Right lobe of liver (tissue), 6 donors: ENCODE results near the gene STPG1. TPM values are rescaled to one million over a fixed set of nuclear protein-coding genes. Genes with fewer than 3 reads are reported as not detected.

ENCODE experiments used
- ATAC-seq, 4 donors: fragments of 200-7000 bp; cut with Tn5 transposase; one replicate each; pipeline ENCODE4 v1.9.1; 2020; ENCODE audit warnings: mild to moderate bottlenecking in 4 of 4, moderate library complexity in 4 of 4
- DNase-seq, 3 donors: peaks; one replicate each; pipeline ENCODE4 v3.0.0-alpha.2; 2020
- H3K27ac ChIP-seq, 3 donors: fragments of 200-600 bp; one replicate each; pipeline ENCODE4 v1.8.0; 2022
- H3K27me3 ChIP-seq, 2 donors: fragments of 200-600 bp; one replicate each; pipeline ENCODE4 v1.8.0; 2022
- H3K36me3 ChIP-seq, 4 donors: fragments of 200-600 bp; sonication (generic) in 1 of 4; one replicate each; pipeline versions ENCODE4 v1.5.1 to v1.8.0; 2017 to 2022; ENCODE audit warnings: control low read depth in 1 of 4
- H3K4me1 ChIP-seq, 4 donors: fragments of 200-600 bp; sonication (generic) in 1 of 4; one replicate each; pipeline versions ENCODE4 v1.5.1 to v1.8.0; 2017 to 2022; ENCODE audit warnings: control low read depth in 1 of 4
- H3K4me3 ChIP-seq, 3 donors: fragments of 200-600 bp; one replicate each; pipeline ENCODE4 v1.8.0; 2022
- H3K9me3 ChIP-seq, 4 donors: fragments of 200-600 bp; sonication (generic) in 1 of 4; one replicate each; pipeline versions ENCODE4 v1.5.1 to v1.8.0; 2017 to 2022; ENCODE audit warnings: control low read depth in 1 of 4
- CTCF ChIP-seq, 4 donors: fragments of 200-600 bp in 3 of 4; fragments of 450-650 bp in 1 of 4; IDR thresholded peaks; one replicate each; pipeline versions ENCODE4 v1.5.1 to v1.8.0; 2016 to 2022; ENCODE audit warnings: antibody characterized with exemption in 4 of 4, mild to moderate bottlenecking in 2 of 4
- POLR2A ChIP-seq: fragments of 450-650 bp; IDR thresholded peaks from one replicate; pipeline ENCODE4 v1.6.1; 2017; ENCODE audit warnings: antibody characterized with exemption, mild to moderate bottlenecking
- WGBS: methylation state at CpG from one replicate; pipeline ENCODE4 v1.1.6; 2018; ENCODE audit warnings: low coverage, low lambda C conversion rate; ENCODE audit not compliant: insufficient coverage; ENCODE audit errors: missing lambda C conversion rate; 5-methylcytosine and 5-hydroxymethylcytosine counted together
- intact Hi-C, 2 donors: fragments of 100-400 bp; cut with DNase I; formaldehyde crosslinking; loops; one replicate each; pipeline versions ENCODE4 v1.11.2 to v1.14.1; 2022
- total RNA-seq, 6 experiments: library from RNA; depleted of rRNA in 2 of 6; stranded (reverse); fragments of >200 nt in 2 of 6; fragmentation: NEBNext Ultra II Directional in 3 of 6; extraction: Animal tissue kit (Norgen Biotek cat#: 25700) in 3 of 6; gene quantifications; one replicate each; pipeline versions ENCODE4 v1.1.0 to v1.2.4, GENCODE V29; 2016 to 2023
- donor health status: DM: no; HTN: yes; CAD: no.
- donor health status: DM: no; HTN: no; CAD: no.
- donor health status: DM: no; HTN: no; CAD: no.
- donor health status: DM: no; HTN: yes; CAD: no.
- donor health status: DM: no; HTN: yes; CAD: no.

The STPG1 gene
- total RNA-seq, 6 experiments from 2014 or later: 1.0 to 3.6 (median 1.7) TPM

- Histone ChIP-seq H3K27me3 (no peaks in the 10 kb centered on the region), H3K27ac (no peak overlapping the region), H3K4me1 (no peaks in the 10 kb centered on the region), H3K9me3 (no peaks in the 10 kb centered on the region), H3K4me3 (no peak overlapping the region), H3K36me3 (peaks cover 0 to under 1% (median 0%) of the 10 kb centered on the region in 4 donors)
- ATAC-seq: no peak
- intact Hi-C loops: no loop called here
- DNase-seq: no peak
- WGBS: 89% methylated on average over 3 of the region's 7 CpGs
- TF ChIP-seq CTCF (IDR thresholded peaks at IDR 0.05) (no peak), POLR2A (no peak)
Measured at GRCh38 chr1:24426744-24427544, 13.4 kb upstream of the STPG1 start.

GRCh38 chr1:24425922-24426321, 12.3 kb upstream of the STPG1 start:
- Histone ChIP-seq H3K27me3 (no peaks in the 10 kb centered on the region), H3K27ac (no peak overlapping the region), H3K4me3 (no peak overlapping the region), H3K36me3 (peaks cover 0 to 11% (median 0%) of the 10 kb centered on the region in 4 donors), H3K4me1 (no peaks in the 10 kb centered on the region), H3K9me3 (no peaks in the 10 kb centered on the region)
- no peak for ATAC-seq
- DNase-seq: no peak
- intact Hi-C loops: no loop called here
- WGBS: 82% methylated on average over 7 of the region's 7 CpGs
- TF ChIP-seq CTCF (IDR thresholded peaks at IDR 0.05) (no peak), POLR2A (no peak)

GRCh38 chr1:24425441-24425840, 11.9 kb upstream of the STPG1 start:
- H3K9me3 ChIP-seq: no peaks in the 10 kb centered on the region
- no peak for TF ChIP-seq CTCF (IDR thresholded peaks at IDR 0.05)
- no peak for TF ChIP-seq POLR2A
- H3K4me3 ChIP-seq: no peak overlapping the region
- H3K4me1 ChIP-seq: no peaks in the 10 kb centered on the region
- intact Hi-C loops: no loop called here
- no peaks in the 10 kb centered on the region for H3K27me3 ChIP-seq
- peaks cover 0 to 12% (median 0%) of the 10 kb centered on the region in 4 donors for H3K36me3 ChIP-seq
- H3K27ac ChIP-seq: no peak overlapping the region
- ATAC-seq (peak in 1 of 4 donors; percentile 56), DNase-seq (no peak)
- 20% methylated on average over 1 of the region's 3 CpGs for WGBS

DNA sequence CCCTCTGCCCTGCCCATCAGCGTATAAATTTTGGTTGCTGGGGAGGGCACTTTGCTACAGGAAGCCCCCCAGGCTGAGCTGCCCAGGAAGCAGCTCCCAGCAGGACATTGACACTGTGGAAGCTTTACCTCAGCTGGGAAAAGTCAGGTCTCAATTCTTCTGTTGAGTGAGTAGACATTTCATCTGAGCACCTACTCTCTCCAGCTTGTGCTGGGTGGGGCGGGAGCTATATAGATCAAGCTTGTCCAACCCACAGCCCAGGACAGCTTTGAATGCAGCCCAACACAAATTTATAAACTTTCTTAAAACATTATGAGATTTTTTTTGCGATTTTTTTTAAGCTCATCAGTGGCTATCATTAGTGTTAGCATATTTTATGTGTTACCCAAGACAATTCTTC, 11.4 kb upstream of the STPG1 start:
- no peak for TF ChIP-seq POLR2A
- no peak for TF ChIP-seq CTCF (IDR thresholded peaks at IDR 0.05)
- ATAC-seq (no peak), DNase-seq (no peak)
- H3K36me3 ChIP-seq: peaks cover 0 to 12% (median 0%) of the 10 kb centered on the region in 4 donors
- no peak overlapping the region for H3K4me3 ChIP-seq
- H3K4me1 ChIP-seq: no peaks in the 10 kb centered on the region
- whole genome bisulfite sequencing: 63% methylated on average over 1 of the region's 3 CpGs
- H3K9me3 ChIP-seq: no peaks in the 10 kb centered on the region
- no peaks in the 10 kb centered on the region for H3K27me3 ChIP-seq
- intact Hi-C loops: no loop called here
- no peak overlapping the region for H3K27ac ChIP-seq
